ENCODE data around the gene SHLD1.
"Not testable (repeated sequence)": the region's sequence is repeated elsewhere in the genome, so short reads cannot be mapped to it uniquely, and the experiment has no call there.

The SHLD1 gene

GRCh38 chr20:5749952-5750779 lies at the start of gene SHLD1:
TSS of gene SHLD1 (plus strand) at chr20:5750401. CDS start at chr20:5772866, 22,465 bp downstream.
- DNase-seq, result peak; percentile 82 to 92

GRCh38 chr20:5702339-5702738 lies 47.9 kb upstream of the SHLD1 start:
- not testable (repeated sequence) for DNase-seq

GRCh38 chr20:5703681-5704101 lies 46.5 kb upstream of the SHLD1 start:
- DNase-seq, result no peak

- DNase-seq, result no peak
Measured at GRCh38 chr20:5705827-5706226, 44.4 kb upstream of the SHLD1 start.

GRCh38 chr20:5706797-5707196 lies 43.4 kb upstream of the SHLD1 start:
- DNase-seq, result no peak

- DNase-seq, result no peak
Measured at GRCh38 chr20:5710551-5710950, 39.6 kb upstream of the SHLD1 start.

- no peak for DNase-seq
Measured at GRCh38 chr20:5714261-5715041, 35.8 kb upstream of the SHLD1 start.

- no peak for DNase-seq
Measured at GRCh38 chr20:5715071-5715841, 34.9 kb upstream of the SHLD1 start.

- no peak for DNase-seq
Measured at GRCh38 chr20:5716953-5717352, 33.2 kb upstream of the SHLD1 start.

GRCh38 chr20:5718896-5719595 lies 31.2 kb upstream of the SHLD1 start:
- peak in 1 of 2 experiments; percentile 54 for DNase-seq

- DNase-seq, result no peak
Measured at GRCh38 chr20:5719861-5720403, 30.3 kb upstream of the SHLD1 start.

- DNase-seq, result no peak
Measured at GRCh38 chr20:5720696-5721095, 29.5 kb upstream of the SHLD1 start.

GRCh38 chr20:5721356-5721755 lies 28.8 kb upstream of the SHLD1 start:
- not testable (repeated sequence) for DNase-seq

GRCh38 chr20:5722927-5723326 lies 27.3 kb upstream of the SHLD1 start:
- no peak for DNase-seq

GRCh38 chr20:5725183-5725463 lies 25.1 kb upstream of the SHLD1 start:
- not testable (repeated sequence) for DNase-seq

- no peak for DNase-seq
Measured at GRCh38 chr20:5727018-5727515, 23.1 kb upstream of the SHLD1 start.

GRCh38 chr20:5729348-5729747 lies 20.9 kb upstream of the SHLD1 start:
- DNase-seq, result no peak

GRCh38 chr20:5730131-5730530 lies 20.1 kb upstream of the SHLD1 start:
- no peak for DNase-seq

- DNase-seq, result no peak
Measured at GRCh38 chr20:5731753-5732366, 18.3 kb upstream of the SHLD1 start.

- no peak for DNase-seq
Measured at GRCh38 chr20:5734602-5735001, 15.6 kb upstream of the SHLD1 start.

- DNase-seq, result peak in 1 of 2 experiments; percentile 55
Measured at GRCh38 chr20:5735845-5736510, 14.2 kb upstream of the SHLD1 start.
